Activated T-cell treated with anti-CD3 and anti-CD28 coated beads for 24 hours (primary cell): Measurements from ENCODE around the gene MEX3C.

Source experiments
- DNase-seq: peaks from one replicate; pipeline ENCODE4 v3.0.0-alpha.2; 2020; ENCODE audit warnings: low read depth

MEX3C gene

DNA sequence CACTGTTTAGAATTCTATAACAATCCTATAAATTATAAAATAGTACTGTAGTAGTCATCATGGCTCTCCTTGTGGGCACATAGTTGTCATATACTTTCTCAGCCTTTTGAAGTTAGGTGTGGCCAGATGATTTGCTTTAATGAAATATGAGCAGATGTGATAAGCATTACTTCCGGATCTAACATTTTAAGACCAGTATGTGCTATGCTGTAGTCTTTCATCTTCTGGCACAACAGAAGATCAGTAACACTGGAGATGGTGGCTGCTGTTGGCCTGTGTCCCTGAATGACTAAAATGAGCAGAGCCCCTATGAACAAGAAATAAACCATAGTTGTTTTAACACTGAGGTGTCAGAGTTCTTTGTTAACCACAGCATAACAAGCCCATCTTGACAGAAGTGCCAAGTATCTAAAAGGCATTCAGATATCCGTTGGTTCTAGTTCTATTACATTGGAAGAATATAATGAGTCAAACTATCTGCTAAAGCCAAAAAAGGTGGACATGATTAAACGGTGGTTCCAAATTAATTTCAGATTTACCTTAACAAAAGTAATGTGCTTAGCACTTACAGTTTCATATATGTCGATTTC, 6.3 kb downstream of the MEX3C start:
- no peak for DNase-seq

DNA sequence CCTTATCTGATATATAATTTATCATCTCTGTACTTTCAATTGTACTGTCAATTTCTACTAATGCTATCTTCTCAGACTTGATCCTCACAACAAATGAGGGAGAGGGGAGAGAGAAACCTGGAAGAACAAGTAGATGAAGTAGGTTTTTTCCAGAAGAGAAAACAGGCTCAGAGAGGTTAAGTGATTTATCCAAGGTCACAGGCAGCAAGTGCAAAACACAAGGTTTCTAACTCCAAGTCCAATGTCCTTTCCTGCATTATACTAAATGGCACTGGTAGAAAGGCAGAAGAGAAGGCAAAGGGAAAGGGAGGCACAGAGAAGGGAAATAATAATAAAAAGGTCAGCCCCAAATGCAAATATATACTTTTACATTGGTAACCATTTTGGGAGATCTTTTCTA, 7.5 kb downstream of the MEX3C start:
- DNase-seq: no peak

DNA sequence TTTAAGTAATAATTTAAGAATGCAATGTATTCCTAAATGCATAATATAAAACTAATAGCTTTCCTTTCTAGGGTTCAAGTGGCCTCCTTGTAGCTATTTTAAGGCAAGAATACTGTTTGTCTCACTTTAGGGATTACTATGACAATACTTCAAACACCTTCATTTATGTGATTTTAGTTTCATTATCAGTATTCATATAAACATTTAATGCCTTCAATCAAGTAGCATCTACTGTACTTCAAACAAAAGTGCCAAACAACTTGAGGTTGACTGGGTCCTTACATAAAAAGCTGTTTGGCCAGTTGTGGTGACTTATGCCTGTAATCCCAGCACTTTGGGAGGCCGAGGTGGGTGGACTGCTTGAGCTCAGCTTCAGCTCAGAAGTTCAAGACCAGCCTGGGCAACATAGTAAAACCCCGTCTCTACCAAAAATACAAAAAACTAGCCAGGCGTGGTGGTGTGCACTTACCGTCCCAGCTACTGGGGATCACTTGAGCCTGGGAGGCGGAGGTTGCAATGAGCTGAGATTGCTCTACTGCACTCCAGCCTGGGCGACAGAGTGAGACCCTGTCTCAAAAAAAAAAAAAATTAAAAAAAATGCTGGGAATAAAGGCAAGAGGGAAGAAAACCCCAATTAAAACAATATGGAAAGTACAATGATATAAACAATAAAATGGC, 9.3 kb downstream of the MEX3C start:
- DNase-seq: no peak

GRCh38 chr18:51185075-51185474, 12.4 kb downstream of the MEX3C start:
- DNase-seq: no peak

DNA sequence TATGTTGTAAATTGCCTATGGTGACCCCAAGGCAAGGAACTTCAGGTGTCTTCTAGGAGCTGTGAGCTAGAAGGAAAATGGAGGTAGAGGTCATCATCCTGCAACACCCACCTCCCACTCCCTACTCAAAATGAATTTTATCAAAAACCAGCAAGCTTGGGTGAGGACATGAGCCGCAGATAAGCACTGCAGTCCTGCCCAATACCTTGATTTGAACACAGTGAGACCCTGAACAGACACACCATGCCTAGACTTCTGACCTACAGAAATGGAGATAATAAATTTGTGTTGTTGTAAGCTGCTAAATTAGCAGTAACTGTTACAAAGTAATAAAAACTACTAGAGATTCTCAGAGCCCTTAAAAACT, 13.4 kb downstream of the MEX3C start:
- DNase-seq: no peak

- DNase-seq: no peak
Observed at GRCh38 chr18:51183372-51184090, 13.9 kb downstream of the MEX3C start.

DNA sequence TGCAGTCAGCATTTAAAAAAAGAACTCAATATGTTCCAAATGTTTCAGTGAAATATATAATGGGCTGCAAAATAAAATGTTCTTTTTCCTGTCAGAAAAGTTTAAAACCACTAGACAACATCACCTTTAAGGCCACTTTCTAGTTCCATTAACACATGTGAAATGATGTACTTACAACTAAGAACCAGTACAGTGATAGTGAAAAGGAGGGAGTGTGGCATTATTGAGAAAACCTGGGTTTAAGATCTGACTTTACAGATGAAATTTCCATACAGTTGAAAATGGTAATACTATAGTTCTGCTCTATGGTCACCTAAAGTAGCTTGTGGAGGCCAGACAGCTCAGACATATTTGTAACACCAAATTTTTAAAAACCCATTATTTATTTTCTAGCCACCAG, 14.7 kb downstream of the MEX3C start:
- DNase-seq: no peak

DNA sequence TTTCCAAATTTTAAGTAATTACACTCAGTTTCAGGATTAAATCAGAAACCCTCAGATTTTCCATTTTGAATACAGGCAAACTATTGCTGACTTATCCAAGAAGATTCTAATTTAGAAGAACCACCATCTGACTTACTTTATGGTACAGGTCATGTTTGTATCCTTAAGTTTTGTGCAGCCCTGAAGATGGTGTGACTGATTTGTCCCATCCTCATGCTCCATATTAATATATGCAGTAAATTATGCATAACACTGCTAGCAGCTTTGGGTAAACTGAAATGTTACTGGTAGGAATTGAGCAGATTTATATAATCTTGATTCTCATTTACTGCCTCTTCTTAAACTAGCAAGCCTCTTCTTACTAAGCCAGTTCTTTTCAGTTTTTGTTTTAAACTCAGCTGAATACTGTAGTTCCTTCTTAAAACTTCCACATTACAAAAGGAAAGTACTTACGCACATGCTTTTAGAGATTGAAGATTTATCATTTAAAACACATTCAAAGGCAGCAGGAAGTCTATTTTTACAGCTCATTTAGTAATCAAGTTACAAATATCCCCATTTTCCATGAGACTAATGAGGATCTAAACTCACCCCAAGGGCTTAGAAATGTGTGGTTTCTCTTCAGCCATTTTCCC, 25.7 kb downstream of the MEX3C start:
- no peak for DNase-seq

- DNase-seq: no peak
Observed at GRCh38 chr18:51171223-51171622, 26.3 kb downstream of the MEX3C start.

- DNase-seq: no peak
Observed at GRCh38 chr18:51170664-51171063, 26.8 kb downstream of the MEX3C start.

GRCh38 chr18:51169731-51170130, 27.8 kb downstream of the MEX3C start:
- DNase-seq: no peak

DNA sequence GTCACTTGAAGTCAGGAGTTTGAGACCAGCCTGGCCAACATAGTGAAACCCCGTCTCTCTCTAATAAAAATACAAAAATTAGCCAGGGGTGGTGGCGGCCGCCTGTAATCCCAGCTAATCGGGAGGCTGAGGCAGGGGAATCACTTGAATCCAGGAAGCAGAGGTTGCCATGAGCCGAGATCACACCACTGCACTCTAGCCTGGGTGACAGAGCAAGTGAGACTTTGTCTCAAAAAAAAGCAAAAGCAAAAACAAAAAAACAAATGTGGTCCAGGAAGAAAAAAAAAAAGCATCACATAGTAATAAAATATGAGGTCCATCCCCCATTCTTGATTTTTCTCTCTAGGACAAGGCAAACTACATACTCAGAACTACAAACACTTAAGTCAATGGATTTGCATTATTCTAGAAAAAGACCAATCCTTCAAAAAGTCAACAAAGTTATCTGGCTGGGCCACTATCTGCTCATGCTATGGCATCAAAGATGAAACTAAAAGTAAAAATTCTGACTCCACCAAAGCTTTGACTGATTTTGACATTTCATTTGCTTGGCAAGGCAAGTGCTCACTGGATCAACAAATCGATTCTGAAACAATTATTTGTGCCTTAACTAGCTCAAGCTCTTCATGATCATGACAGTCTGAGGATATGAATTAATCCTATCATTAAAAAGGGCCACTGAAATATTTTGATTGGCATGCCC, 28.4 kb downstream of the MEX3C start:
- no peak for DNase-seq

GRCh38 chr18:51168026-51168742, 29.3 kb downstream of the MEX3C start:
- no peak for DNase-seq

GRCh38 chr18:51165296-51165695, 32.2 kb downstream of the MEX3C start:
- no peak for DNase-seq

DNA sequence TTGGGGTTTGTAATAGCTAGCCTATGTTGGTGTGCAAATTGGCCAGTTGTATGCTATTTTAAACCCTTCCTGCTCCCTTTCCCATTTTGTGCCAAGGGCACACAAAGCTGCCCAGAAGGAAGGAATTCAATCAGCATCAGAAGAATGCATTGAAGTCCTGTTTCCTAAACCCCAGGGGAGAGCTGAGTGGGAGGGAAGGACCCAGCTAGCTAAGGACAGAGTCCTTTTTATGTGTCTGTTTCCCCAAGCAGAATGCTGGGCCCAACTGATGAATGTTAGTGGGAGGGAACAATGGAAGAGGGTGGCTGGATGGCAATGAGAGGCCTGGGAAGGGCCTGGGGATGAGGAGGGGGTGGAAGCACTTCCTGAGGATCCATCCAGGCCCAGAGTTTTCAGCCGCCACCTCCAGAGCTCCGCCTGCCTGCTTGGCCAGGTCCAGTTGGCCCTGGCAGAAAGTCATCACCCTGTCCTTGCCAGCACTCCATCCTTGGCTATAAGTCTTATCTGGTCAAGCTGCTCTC, 32.7 kb downstream of the MEX3C start:
- DNase-seq: no peak

DNA sequence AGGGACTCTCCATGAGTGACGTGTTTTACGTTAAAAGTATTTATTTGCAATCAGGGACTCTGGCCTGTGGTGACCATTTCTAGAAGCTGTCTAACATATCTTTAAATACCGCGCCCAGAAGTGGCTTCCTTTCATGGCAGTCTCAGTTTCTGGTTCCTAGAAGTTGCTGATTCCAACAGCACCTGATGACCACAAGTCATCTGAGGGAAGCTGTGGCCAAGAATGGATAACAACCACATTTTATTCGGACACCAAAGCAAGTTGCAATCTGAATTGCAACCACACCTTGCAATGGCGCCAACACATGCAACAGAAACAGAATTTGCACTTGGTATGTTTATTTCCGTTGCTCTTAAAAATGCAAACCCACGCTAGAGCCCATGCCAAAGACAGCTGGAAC, 33.1 kb downstream of the MEX3C start:
- no peak for DNase-seq

DNA sequence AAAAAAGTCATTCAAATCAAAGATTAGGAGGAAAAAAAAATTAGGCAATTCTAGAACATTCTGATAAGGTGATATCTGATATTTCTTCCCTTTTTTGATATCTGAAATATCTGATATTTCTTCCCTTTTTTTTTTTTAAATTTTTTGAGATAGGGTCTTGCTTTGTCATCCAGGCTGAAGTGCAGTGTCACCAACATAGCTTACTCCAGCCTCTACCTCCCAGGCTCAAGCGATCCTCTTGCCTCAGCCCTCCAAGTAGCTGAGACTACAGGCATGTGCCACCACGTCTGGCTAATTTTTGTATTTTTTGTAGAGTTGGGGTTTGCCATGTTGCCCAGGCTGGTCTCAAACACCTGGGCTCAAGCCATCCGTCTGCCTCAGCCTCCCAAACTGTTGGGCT, 33.9 kb downstream of the MEX3C start:
- DNase-seq: no peak

GRCh38 chr18:51162617-51163016, 34.9 kb downstream of the MEX3C start:
- no peak for DNase-seq

DNA sequence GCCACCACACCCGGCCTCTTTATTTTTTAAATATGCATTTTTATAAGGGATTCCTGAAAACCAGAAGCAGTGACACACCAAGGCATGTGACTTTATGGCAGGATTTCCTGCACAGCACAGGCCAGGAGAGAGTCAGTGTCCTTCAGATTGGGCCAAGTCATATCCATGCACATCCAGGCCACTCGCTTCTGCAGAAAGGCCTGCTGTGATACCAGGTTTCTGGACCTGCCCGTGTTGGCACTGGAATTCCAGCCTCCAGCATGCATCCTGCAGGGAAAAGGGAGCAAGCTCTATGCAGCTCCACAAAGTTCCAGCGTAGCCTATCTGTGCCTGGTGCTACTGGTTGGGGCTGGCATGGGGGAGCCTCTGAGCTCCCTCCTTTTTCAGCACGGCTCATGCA, 36.8 kb downstream of the MEX3C start:
- DNase-seq: no peak

- no peak for DNase-seq
Observed at GRCh38 chr18:51157215-51157614, 40.3 kb downstream of the MEX3C start.

DNA sequence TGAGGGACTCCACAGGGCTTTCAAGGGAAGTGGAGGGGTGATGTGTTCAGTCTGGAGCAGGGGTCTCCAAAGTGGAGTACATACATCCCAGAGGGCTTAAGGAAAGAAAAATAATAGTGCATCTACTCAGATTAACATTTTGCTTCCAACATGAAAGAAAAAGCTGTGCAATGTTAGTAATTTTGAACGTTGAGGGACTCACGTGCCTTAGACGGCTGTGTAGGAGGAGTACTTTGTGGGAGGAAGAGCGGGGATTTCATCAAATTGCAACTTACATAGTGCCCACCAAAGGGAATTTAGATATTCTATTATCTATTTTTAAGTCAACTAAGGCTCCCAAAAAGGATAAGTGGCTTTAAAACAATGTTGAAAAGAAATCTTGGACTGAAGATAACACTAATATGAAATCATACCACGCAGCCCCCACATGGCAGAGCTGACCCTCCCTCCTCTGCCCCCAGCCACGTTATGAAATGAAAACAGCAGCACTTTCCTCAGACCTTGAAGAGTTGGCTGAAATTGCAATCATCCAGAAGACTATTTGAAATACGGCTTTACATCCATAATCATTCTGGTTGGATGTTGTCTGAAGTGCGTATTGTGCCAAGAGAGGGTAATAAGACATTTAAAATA, 42.9 kb downstream of the MEX3C start:
- DNase-seq: no peak
